ENCODE data around the gene SCGB3A1.

Gene SCGB3A1, protein sequence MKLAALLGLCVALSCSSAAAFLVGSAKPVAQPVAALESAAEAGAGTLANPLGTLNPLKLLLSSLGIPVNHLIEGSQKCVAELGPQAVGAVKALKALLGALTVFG

DNA sequence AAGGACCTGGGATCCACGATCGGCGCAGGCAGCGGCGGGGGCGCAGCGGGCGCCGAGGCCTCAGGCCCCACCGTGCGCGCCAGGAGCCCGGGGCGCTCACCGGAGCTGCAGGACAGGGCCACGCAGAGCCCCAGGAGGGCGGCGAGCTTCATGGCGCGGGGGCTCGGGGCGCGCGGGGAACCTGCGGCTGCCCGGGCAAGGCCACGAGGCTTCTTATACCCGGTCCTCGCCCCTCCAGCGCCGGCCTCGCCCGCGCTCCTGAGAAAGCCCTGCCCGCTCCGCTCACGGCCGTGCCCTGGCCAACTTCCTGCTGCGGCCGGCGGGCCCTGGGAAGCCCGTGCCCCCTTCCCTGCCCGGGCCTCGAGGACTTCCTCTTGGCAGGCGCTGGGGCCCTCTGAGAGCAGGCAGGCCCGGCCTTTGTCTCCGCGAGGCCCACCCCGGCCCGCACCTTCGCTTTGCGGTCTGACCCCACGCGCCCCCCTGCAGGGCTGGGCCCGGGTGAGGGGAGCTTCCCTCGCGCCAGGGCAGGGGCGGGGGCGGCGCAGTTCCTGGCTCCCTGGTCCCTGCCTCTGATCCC, at the start of gene SCGB3A1:
Gene SCGB3A1 (minus strand): TSS at position 189 of the 577 bp plus-strand sequence. CDS start 37 bp downstream, at position 152.
- no peak for DNase-seq

DNA sequence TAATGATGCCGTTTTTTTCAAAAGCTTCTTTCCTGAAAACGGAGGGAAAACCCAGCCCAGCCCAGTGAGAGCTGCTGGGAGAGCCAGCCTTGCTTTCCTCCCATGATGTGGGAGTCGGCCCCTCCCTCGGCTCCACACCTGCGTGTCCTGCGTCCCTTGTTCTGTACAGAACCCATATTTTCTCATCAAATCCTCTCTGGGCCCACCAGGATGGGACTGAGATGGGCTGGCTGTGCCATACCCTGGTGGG, 49.2 kb upstream of the SCGB3A1 start:
- no peak for DNase-seq

DNA sequence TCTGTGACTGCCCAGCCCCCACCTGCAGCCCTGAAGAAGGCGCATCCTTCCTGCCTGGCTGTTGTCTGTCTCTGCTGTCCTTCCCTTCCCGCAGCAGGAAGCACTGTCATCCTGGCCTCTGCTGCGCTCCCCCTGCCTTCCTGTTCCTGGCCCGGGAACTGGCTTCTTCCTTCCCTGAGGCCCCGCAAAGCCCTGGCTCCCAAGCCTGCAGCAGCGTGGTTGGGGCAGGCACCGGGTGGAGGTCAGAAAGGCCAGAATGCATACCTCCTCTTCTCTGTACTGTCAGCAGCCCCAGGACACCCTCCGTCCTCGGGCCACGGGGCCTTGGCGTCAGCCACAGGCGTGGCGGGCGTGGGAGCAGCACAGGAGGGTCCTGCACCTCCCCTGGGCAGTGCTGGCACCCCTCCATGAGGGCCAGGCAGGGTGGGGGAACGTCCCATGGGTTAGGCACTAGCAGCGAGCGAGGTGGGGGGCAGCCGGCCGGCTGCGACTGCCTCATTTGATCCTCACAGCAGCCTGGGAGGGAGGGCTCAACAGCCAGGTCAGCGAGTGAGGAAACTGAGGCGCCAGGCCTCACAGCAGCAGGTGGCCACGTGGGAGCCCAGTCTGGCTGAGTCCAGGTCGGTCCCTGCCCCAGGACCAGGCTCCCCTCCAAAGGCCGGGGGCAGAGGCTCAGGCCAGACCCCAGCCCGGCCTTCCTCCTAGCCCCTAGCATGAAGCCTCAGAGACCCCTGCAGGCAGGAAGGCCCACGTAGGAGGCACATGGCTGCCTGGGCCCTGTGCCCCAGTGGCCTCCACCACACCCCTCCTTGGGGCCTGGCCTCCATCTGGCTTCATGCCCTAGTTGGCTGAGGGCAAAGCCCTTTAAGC, 48.7 kb upstream of the SCGB3A1 start:
- no peak for DNase-seq

DNA sequence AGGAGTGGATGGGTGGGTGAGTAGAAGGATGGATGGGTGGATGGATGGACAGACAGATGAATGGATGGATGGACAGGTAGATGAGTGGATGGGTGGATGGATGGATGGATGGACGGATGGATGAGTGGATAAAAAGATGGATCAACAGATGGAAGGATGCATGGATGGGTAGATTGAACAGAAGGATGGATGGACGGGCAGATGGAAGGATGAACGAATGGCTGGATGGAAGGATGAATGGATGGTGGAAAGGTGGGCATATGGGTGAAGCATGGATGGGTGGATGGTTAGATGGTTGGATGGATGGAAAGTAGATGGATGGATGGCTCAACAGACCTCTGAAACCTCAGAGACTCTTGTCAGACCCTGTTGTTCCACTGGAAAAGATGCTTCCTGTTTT, 48.0 kb upstream of the SCGB3A1 start:
- no peak for DNase-seq

DNA sequence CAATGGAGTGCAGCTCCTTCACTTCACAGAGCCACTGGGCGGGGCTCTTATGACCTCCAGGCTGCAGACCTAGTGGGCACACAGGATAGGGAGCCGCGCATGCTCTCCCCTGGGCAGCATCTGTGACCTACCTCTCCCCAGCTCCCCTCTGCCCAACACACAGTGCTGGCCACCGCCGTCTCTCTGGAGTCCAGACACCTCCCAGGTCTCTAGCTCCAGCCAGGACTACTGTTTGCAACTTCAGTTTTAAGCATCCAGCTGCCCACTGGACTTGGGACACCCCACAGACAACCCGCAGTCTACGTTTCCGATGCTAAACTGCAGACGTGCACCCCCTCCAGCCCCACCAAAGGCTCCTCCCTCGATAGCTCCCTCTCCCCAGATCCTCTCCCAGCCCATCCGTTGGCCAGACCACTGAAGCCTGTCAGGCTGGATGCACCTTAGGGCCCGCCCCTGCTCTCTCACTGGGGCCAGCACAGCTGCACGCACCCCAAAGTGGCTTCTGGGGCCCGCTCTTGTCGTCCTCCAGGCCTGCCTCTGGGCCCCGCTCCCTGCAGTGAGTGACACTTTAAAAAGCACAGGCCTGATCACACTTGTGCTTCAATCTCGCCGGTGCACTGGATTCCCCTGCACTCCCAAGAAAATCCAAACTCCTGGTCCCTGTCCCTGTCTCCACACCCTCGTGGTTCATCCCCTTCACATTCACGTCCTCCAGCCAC, 46.8 kb upstream of the SCGB3A1 start:
- no peak for DNase-seq

DNA sequence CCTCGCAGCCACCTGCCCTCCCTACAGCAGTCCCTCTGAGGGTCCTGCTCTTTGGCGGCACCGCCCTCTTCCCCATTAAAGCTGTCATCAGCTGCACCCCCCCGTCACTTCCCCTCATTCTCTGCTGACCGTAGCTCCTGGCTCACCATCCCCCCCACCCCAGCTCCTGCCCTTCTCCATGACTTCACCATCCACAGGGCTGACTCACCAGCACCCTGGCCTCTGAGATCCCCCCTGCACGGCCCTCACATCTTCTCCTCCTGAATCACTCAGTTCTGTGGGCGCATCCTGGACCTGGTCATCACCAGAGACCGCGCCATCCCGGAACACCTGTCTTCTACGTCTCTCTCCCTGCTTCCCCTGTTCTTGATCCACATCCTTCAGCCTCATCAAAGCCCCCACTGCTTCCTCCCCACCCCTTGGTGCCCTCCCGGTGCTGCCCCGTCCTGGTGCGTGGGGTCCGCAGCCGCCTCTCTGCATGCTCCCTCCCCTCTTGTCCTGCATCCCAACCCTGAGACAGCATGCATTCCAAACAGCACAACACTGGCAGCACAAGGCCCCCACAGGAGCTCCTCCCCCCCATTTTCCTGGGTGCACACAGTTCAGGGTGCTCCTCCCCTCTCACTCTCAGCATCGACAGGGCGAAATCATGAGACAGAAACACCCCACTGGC, 45.2 kb upstream of the SCGB3A1 start:
- DNase-seq = no peak

DNA sequence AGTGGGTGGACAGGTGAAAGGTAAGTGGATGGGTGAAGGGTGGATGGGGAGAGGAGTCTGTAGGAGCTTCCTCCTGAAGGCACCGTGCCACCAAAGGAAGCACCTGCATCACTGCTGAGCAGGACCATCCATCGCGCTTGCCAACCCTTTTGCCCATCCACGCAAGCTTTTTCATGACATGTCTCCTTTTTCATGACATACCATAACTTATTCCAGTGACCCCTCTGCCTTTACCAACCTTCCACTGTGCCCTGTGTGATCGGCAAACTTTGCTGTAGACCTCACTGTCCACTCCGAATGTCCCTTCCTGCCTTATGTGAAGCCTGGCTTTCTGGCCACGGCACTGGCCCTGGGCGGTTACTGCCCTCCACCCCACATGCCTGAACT, 44.7 kb upstream of the SCGB3A1 start:
- no peak for DNase-seq

DNA sequence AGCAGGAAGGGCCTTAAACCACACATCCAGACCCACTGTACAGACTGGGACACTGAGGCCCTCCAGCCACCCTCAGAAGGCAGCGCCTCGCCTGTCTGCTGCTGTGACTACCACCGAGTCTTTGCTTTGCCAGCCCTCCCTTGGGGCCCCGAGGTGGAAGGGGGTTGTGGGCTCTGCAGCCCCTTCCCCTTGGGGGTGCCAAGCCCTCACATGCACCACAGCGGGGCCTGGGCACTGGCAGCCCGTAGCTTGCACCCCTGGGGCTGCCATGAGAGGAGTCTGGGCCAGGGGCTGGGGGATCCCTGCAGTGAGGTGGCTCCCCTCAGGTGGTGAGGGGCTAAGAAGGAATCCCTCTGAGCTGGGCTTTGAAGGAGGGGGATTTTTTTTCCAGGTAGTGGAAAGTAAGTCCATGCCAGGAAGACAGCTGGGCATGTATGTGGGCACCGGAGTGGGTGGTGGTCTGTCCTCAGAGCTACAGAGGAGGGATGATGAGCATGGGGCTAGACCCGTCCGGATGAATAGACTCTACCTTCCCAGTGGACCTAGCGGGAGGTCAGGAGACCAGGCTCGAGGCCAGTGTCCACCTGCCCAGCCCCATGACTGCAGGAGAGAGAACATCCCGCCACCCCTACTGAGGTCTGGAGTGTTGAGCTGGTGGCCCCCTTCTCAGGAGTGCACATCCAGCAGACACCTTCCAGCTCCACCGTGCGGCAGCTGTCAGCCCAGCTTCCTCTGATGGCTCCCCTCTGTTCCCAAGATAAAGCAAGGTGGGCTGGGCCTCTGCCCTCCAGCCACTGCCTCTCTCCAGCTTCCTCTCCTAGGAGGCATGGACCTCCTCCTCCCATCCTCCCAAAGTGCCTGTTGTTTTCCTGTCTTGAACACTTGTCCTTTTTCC, 42.2 kb upstream of the SCGB3A1 start:
- DNase-seq = no peak

DNA sequence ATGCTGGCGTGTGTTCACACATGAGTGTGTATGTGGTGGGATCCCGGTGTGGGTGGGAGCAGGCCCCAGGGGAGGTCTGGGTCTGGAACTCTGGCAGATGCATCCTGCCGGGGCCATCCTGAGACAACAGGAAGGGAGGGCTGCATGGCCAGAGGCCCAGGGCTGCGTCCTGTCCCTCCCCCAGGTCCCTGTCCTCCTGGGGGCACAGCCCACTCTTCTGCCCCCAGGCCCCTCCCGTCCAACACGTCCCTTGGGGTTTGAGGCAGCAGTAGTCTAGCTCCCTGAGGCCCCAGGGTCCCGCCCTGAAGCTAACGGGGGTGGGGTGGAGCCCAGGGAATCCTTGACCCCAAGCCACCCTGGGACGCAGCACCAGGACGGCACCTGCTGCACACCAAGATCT, 41.5 kb upstream of the SCGB3A1 start:
- no peak for DNase-seq

DNA sequence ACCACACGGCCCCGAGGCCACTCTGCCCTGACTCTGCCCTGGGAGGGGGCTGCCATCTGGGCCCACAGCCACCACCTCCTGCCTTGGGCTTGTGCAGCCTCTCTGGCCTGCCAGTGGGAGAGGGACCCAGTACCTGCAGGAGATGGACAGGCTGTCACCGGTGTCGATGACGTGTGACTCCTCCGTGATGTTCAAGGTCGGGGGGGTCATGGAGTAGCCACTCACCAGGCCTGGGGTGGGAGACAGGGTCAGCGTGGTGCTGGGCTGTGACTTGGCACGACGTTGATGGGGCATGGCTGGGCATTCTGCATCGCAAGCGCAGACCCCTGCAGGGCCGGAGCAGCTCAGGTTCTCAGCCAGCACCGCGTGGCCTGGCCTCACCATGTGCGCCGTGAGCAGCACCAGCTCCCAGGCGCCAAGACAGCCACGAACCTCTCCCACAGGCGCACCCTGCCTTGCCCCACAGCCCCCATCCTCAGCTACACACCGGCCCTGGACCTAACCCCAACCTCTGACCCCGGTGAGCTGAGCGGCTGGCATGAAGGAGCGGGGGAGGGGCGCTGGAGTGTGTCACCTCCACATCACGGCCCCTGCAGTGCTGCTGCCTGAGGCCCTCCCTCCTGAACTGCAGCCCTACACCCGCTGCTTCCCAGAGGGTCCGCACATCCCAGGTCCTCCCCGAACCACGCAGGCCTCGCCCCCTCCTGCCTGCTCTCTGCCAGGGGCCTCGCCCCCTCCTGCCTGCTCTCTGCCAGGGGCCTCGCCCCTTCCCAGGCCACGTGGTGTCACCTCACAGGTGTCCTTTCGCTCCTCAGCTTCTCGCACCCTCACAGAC, 40.5 kb upstream of the SCGB3A1 start:
- DNase-seq = no peak

DNA sequence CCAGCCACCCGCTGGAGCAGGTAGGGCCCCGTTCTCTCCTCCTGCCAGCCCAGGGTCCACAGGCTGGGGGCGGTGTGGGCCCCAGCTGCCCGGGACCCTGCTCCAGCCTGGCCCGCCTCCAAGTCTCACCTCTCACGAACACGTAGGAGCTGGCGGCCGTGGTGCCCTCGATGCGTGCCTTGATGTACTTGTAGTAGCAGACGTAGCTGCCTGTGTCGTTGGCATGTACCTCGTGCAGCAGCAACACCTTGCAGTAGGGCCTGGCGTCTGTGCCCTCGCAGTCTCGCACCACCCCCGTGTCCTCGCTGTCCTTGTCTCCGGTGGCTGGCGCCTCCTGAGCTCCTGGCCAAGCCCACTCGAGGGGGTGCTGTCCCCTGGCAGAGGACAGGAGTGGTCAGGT, 39.1 kb upstream of the SCGB3A1 start:
- no peak for DNase-seq

DNA sequence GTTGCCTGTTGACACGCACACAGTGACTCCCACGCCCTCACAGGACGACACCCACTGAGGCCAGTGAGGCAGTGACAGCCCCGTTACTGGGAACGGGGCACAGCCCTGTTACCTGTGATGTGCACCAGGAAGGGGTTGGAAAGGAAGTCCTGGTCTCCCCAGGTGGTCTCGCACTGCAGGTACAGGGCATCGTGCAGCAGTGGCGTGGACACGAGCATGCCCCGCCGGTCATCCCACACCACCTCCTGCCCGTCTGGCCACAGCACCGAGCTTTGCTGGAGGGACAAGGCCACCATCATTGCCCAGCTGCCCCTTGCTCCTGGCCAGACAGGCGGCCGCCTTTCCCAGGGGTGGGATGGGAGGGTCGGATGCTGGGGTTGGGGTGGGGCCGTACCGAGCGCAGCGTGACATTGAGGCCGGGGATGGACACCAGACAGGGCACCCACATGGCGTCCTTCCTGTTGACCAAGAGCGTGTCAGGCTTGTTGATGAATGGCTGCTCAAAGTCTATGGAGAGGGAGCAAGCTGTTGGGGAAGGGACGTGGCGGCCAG, 38.6 kb upstream of the SCGB3A1 start:
- no peak for DNase-seq

DNA sequence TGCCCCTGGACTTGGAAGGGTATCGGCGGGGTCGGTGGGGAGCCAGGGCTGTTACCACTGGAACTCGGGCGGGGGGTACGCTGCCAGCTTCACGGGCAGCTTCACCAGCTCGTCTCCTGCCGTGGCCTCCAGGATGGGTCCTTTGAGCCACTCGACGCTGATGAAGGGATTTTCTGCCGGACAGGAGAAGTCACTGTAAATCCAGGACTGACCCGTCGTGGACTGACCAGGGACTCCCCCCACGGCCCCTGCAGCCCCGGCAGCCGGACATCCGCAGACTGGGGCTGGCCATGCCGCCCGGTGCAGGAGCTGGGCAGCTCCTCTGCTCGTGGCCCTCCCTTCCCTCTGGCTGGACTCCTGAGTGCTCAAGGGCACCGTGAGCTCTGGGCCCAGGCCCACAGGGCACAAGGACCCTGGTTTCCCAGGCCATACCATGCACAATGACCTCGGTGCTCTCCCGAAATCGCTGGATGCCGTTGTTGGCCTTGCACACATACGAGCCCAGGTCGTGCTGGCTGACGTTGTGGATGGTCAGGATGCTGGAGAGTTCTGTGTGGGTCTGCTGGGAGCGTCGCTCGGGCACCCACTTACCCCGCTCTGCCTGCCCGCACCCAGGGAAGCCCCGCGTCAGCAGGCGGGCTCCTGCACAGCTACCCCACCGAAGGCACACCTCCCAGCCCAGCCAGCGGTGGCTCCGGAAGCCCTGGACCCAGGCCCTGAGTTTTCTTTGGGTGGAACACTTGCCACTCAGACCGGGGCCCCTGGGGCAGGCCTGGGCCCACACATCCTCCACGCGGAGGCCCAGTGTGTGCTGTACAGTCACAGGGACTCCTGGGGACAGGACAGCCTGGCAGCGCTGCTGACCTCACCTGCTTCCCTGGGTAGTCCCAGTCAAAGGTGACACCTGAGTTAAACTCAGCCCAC, 37.8 kb upstream of the SCGB3A1 start:
- DNase-seq = no peak

DNA sequence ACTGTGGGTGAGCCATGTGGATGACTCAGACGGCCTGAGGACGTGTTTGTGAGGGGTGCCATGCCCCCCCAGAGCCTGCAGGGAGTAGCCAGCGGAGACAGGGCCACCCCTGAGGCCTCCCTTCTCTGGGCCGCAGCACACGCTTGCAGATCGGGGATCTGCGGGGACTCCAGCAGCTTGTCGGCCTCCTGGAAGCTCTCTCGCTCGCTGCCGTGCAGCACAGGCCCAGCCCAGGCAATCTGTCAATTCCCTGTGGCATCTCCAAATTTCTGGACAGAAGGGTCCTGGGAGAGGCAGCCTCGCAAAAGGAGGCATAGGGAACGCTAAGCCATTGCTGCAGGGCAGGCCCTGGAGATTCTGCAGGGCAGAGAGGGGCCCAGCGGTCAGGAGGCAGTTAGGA, 36.9 kb upstream of the SCGB3A1 start:
- DNase-seq = no peak

DNA sequence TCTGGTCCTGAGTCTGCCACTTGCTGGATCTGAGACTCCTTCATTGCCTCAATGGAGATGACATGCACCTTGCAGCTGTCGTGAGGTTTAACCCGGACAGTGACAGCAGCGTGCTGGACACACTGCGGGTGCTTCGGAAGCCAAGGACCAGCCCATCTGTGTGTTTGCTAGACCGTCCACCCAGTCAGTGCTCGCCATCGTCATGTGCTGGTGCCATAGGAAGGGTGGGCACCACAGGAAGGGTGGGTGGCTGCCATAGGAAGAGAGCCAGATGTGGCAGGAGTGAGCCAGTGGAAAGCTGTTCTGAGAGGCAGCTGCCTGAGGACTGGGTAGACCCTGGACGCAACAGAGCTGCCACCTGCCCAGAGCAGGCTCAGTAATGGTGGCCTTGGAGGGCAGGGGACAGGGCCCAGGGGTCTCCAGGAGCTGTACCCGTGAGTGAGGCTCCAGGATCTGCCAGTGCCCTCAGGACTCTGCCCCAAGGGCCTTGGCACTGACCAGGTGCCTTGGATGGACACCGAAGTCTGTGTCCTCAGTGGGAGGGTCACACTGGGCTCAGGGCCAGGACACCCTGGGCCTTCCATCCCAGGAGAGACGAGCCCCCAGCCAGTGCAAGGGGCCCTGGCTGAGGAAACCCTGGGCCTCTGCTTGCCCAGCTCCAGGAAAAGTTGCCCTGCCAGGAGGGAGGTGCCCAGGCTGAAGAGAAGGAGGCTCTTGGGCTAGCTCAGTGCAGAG, 36.3 kb upstream of the SCGB3A1 start:
- DNase-seq = no peak

DNA sequence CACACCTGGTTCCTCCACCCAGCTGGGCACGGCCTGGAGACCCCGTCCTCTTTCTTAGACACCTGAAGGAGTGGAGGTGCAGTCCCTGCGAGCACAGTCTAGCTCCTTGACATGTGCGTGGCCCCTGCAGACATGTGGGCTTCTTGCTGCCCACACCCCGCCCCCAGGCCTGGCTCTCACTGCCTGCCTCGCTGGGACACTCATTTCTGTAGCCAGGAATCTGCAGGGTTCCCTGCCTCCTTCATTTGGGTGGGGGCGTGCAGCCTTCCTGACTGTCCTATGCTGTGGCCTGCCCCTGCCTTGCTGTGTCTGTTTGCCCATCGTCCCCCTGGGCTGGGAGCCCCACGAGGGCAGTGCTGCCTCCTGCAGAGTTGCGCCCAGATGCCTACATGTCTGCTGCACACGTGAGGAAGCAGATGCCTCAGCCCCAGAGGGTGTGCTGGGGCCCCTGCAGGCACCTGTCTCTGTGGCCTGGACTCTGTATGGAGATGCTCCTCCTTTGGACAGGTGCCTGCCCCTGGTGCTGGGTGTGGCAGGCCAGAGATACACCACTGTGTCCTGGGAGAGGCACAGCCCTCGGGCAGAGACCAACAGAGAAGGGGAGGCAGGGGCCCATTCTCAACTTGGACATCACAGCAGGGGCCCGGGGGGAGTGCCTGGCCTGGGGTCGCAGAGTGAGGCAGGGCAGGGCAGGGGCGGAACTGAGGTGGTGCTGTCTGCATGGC, 35.5 kb upstream of the SCGB3A1 start:
- no peak for DNase-seq

DNA sequence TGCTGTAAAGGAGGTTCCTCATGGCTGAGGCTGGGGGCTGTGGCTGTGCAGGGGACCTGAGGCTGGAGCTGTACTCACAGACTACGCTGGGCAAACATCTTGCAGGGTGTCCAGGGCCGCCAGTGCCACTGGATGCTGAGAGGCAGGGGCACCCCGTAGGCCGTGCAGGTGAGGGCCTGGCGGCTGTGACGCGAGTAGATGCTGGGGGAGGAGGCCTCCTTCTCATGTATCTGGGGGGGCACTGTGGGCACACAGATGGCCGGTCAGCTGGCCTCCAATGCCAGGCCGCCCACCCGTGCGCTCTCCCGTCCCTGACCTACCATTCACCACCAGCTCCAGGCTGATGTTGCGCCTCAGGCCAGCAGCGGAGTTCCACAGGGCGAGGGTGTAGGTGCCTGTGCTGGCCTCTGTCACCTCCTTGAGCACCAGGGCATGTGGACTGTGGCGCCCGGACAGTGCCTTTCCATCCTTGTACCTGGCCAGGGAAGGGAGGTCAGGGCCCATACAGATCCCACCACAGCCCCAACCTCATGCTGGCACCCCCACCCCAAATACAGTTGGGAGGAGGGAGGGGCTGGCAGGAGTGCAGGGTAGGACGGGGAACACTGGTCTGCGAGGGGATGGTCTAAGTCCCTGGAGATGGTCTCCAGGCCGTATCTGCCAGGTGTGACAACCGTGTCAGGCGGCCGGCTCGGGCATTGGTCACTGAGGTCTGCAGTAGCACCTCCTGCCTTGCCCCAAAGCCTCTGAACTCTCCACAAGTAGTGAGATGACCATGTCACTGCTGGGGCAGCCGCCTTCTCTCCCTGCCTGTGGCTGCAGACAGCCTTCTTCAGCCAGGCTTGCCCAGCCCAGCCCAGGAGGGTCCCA, 34.7 kb upstream of the SCGB3A1 start:
- DNase-seq = no peak
